IPS-NIHi7 (cell line): ENCODE measurements around the gene EYA4.
A peak's percentile ranks its signal among the peaks of the same experiment; 100 is the strongest.

Source experiments
- DNase-seq: peaks from one replicate; pipeline ENCODE4 v3.0.0; 2012; ENCODE audit warnings: mixed read lengths; ENCODE audit errors: extremely low spot score

The EYA4 gene

DNA sequence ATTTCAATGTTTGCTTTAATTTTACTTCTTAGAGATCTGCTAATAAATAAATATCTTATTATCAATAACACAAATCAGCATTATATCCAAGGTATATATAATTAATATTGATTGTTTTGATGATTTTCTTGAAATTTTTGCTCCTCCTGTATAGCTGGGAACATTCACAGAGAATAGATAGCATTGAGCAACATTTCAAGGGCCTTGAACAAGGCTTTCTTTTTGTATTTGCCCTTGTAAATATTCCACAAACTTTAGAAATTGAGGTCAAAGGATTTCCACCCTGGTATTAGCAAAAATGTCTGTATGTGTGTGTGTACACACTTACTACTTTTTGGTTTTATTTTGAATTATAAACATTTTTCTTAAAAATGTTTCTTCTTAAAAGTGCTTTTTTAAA is 205.6 kb downstream of the EYA4 start:
- no peak for DNase-seq

DNA sequence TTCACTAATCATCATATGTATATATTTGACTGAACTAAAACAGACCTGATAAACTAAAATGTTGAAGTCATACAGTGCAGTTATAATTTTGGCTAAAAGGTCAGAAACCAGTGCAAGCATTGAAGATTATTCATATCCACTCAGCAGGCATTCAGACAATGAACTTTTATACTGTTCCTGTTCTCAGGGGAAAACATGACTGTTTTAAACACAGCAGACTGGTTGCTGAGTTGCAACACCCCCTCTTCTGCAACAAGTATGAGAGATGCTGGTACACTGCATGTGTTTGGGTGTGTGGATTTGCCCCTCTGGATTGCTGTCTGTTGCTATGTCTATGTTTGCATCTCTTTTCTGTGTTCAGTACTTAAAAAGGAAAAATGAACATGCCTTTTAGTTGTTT is 206.8 kb downstream of the EYA4 start:
- DNase-seq: no peak

DNA sequence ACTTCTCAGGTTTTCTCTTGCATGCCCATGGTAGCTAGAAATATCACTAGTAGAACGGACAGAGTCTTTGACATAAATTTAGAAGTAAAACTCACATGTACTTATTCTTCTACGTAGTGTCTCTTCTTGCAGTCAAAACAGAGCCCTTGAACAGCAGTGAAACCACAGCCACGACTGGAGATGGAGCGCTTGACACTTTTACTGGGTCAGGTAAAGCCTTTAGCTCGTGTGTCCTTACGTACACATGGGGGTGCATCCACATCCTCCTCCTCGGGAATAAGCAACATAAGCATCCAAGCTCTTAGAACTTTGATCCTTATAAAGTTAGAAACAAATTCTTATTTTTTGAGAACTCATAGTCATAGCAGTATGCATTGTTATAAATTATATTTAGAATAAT is 215.3 kb downstream of the EYA4 start:
- DNase-seq: no peak

GRCh38 chr6:133456944-133457343 is 215.8 kb downstream of the EYA4 start:
- no peak for DNase-seq

- DNase-seq: no peak
Observed at GRCh38 chr6:133460101-133460500, 218.9 kb downstream of the EYA4 start.

- no peak for DNase-seq
Observed at GRCh38 chr6:133463790-133464189, 222.6 kb downstream of the EYA4 start.

DNA sequence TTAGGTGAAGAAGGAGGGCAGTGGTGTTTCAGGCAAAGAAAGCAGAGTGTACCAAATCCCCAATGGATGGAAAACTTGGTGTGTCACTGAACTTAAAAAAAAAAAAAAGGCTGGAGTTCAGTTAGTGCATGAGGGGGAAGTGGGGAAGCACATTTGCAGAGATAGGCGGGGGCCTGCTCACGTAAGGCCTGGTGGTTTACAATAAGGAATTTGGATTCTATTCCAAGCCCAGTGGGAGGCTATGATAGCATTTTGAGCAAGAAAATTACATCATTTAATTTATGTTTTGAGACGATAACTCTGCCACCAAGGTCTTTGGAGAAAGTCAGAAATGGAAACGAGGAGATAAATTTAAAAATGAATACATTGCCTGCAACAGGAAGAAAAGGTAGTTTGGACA is 225.5 kb downstream of the EYA4 start:
- DNase-seq: no peak

DNA sequence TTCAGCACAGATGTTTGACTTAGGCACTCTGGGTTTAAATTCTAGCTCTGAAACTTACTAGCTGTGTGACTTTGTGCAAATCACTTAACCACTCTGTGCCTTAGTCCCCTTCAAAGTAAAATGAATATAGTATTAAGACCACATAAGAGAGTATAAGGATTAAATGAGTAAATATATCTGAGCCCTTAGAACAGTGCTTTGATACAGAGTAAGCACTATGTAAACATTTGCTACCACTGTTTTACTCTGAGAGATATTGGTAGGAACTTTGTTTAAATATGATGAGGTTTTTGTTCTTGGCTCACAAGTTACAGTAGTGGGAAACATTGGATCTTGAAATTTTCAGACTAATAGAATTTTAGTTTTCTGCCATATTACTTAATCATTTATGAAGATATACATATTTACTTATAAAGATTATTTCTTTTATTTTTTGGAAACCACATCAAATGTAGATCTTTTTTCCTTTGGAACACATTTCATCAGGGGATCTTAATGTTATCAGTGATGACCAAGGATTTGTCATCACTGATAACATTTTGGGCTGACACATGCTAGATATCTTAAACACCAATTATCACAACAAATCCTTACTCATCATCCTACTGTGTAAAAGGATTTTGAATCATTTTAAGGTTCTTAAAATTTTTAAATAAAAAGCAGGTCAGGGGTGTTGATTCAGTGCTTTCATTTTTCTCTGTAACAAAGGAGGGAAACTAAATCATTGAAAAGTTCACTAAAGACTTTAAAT is 226.2 kb downstream of the EYA4 start:
- DNase-seq: no peak

GRCh38 chr6:133467982-133468380 is 226.8 kb downstream of the EYA4 start:
- DNase-seq: no peak

GRCh38 chr6:133468591-133468990 is 227.4 kb downstream of the EYA4 start:
- DNase-seq: no peak

DNA sequence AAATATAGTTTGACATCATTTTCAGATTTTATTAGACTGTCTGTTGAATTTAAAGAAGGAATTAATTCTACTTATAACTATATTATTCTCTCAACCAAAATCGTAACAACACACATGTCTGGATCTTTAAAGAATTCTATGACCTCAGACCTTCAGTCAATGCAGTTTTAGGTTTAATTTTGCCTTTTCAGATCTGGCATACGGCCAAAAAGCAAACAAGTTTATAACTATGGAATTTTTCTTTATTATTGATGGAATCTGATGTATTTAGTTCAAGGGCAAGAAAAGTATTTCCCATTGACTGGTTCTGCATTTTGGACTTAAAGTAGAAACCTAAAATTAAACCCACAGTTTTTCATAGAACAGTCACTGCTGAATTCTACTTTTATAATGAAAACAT is 233.4 kb downstream of the EYA4 start:
- no peak for DNase-seq

DNA sequence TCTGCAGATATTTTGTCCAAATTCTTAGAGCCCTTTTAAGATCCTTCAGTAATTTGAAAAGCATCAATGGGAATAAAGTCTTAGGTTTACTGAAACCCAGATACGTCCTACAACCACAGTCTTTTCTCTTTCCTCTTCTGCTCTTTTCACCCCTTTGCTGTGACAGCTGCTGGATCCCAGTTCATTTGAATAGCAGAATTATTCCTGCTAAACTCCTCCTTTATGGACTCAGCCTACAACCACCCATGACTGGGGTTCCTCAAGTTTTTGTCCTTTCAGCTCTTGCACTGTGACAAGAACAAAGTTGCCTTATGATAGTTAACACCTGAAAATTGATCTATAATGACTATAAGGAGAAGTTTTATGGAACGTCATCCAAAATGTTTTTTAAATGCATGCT is 237.5 kb downstream of the EYA4 start:
- no peak for DNase-seq

- no peak for DNase-seq
Observed at GRCh38 chr6:133487174-133487573, 246.0 kb downstream of the EYA4 start.

GRCh38 chr6:133495205-133495903 is 254.2 kb downstream of the EYA4 start:
- no peak for DNase-seq

DNA sequence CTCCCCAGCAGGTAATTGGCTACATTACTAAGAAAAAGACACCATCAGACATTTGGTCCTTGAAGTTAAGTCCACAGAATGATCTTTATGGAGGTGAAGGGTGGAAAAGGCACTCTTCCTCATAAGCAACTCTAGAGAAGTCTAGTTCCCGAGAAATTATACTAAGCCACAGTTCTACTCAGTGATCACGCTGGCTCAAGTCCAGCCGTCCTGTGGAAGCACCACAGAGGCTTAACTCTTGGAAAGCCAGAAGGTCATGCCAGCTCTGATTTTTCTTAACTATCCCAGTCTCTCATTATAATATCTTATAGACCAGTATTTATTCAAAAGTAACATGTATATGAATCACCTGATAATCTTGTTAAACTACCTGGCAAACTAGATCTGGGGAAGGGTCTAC is 258.5 kb downstream of the EYA4 start:
- no peak for DNase-seq

DNA sequence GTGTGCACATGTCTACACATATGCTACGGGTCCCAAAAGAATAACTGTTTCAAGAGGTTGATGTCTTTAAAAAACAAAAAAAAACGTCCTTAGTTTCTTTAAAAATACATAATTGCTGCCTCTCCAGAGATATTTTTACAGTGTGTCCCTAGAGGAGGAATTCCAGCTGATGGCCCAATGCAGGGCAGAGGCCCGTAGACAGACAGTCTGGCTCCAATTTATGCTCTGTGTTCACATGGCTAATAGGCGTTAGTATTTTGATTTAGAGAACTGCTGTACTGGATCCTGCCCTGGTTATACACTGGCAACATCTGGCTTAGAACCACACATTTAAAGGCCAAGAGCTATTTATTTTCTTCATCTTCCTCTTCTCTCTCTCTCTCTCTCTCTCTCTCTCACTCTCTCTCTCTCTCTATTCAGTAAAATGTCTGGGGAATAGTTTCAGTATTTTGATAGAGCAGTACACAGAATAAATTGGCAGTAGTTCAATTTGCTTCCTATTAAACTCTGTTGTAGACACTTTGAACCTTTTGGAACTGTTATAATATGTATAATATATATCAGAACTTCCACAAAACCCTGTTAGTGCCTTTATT is 260.6 kb downstream of the EYA4 start:
- DNase-seq: no peak

DNA sequence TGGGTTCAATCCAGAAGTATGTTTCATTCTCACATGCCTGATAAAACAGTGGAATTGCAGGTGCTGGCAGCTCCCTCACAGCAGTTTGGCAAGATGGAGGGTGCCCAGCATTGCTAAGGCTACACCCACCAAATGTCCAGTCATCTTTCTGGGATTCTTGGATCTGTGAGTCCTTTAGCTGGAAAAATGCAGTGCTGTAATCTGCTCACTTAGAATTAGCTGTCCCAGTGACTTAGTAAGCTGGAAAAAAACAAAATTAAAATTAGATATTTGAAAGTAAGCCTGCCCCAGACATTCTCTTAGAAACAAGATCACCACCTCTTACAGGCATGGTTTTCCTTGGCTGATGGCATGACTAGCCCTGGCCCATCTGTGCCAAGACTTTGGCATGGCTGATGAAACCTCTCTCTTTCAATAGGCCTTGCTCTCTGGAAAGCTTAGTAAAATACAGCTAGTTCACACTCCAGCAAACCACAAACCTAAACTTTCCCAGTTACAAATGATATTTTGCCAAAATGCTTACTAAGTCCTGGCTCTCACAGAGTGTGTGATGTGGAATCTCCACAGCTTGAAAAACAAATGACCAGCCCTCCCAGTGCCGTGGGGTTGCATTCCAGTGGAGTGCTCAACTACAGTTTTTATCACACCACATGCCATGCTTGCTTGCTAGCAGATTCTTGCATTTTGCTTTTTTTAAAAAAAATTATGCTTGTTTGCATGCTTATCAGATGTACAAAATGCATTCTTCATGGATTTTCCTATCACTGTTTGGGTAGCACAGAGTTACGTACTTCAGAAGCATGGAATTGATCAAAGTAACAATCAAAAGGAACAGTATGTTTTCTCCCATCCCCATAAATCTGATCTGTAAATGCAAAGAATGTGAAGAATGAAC is 261.5 kb downstream of the EYA4 start:
- DNase-seq: no peak

DNA sequence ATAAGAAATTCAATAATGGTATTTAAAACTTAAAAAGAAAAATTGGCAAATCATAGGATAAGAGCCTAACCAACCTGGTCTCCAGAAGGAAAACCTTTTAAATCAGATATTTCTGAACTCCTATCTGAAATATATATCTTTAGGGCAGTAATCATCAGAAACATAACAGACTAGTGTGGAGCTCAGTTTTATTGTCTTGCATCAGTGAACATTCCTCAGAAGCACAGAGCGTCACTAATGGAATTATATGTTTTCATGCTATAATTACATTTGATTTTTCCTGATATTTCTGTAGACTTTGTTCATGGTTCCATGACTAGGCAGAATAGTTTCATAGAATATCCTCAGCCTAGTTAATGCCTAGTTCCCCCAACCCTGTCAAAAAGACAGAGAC is 262.2 kb downstream of the EYA4 start:
- DNase-seq: no peak

DNA sequence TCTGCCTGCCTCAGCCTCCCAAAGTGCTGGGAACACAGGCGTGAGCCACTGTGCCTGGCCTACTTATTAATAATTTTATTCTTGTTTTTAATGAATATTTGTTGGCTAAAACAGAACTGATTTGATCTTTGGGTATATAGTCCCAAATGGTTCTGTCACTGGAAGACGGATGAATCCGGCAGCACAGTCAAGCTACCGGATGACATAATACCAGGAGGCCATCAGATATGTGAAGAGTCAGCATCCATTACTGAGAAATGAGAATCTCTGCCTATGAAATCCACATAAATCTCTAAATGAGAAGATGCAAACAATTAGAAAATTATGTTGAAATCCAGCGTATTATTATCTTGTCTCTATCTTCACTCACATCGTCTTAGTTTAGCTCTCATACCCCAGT is 263.0 kb downstream of the EYA4 start:
- DNase-seq: no peak

DNA sequence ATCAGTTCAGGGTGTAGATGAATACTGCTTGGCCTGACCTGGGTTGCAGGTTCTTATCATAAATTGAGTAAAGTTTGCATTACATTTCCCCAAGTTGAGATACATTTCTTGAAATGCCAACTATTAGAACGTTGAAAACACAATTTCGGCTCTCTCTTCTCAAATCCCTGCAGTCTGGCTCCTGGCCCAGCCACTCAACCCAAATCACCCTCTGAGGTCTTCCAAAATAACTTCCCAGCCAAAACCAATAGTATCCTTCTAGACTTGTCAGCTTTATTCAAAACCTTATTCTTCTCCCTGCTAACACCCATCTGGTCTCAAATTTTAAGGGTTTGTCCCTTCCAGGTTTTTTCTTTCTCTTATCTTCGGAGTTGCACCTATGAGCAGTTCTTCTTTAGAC is 263.6 kb downstream of the EYA4 start:
- no peak for DNase-seq

GRCh38 chr6:133505681-133506080 is 264.5 kb downstream of the EYA4 start:
- DNase-seq: no peak

DNA sequence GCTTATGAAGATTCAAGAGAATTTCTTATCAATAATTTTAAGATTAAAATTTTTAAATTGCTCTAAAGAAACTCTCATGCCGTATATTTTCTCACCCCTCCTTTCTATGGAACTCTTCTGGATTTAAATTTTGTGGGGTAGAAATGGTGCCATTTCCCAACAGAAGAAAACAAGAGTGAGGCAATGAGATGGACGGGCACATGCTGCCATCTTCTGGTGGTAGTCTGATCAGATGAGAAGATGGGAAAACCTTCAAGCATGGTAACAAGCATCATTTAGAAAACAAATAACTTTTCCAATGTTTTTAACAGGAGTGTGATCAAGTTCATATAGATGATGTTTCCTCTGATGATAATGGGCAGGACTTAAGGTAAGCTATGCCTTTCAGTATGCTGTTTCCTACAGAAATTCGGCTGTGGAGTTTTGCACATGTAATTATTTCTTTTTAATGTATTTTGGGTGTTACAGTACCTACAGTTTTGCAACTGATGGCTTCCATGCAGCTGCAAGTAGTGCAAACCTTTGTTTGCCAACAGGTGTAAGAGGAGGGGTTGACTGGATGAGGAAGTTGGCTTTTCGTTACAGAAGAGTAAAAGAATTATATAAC is 271.4 kb downstream of the EYA4 start:
- DNase-seq: peak; percentile 48
